ENCODE data around the gene SLC7A1. TPM values are rescaled to one million over a fixed set of nuclear protein-coding genes. Genes with fewer than 3 reads are reported as not detected.
A peak's percentile ranks its signal among the peaks of the same experiment; 100 is the strongest.

Gene SLC7A1
- total and polyA plus RNA-seq, 5 donors = 4.5 to 43.1 (median 12.0) TPM

- WGBS = 94% methylated on average over 17 of the region's 17 CpGs
- Histone ChIP-seq H3K9me3 (ENCODE audit: control insufficient read depth, low read length) (no peaks in the 10 kb centered on the region), H3K27me3 (ENCODE audit: control insufficient read depth, insufficient read depth) (no peaks in the 10 kb centered on the region), H3K4me1 (ENCODE audit: control insufficient read depth, insufficient read depth, low read length) (peaks cover 5% of the 10 kb centered on the region), H3K27ac (ENCODE audit: low read length) (no peak overlapping the region), H3K4me3 (ENCODE audit: low read length) (no peak overlapping the region)
- peak in 1 of 2 donors; percentile 14 for ATAC-seq
- intact Hi-C loops (cut with DNase I) = no loop called here
- no peak for DNase-seq
Observed at GRCh38 chr13:29571876-29572570, 23.5 kb downstream of the SLC7A1 start.

- no peaks in the 10 kb centered on the region for H3K9me3 ChIP-seq (ENCODE audit: control insufficient read depth, low read length)
- no peaks in the 10 kb centered on the region for H3K27me3 ChIP-seq (ENCODE audit: control insufficient read depth, insufficient read depth)
- no peak for ATAC-seq
- no peak overlapping the region for H3K4me3 ChIP-seq (ENCODE audit: low read length)
- WGBS = 94% methylated on average over 15 of the region's 15 CpGs
- H3K4me1 ChIP-seq (ENCODE audit: control insufficient read depth, insufficient read depth, low read length) = peaks cover 3% of the 10 kb centered on the region
- no peak overlapping the region for H3K27ac ChIP-seq (ENCODE audit: low read length)
- intact Hi-C loops (cut with DNase I) = no loop called here
- DNase-seq = no peak
Observed at GRCh38 chr13:29570051-29570654, 25.3 kb downstream of the SLC7A1 start.

- Histone ChIP-seq H3K27me3 (ENCODE audit: control insufficient read depth, insufficient read depth) (no peaks in the 10 kb centered on the region), H3K4me3 (ENCODE audit: low read length) (no peak overlapping the region), H3K27ac (ENCODE audit: low read length) (no peak overlapping the region), H3K4me1 (ENCODE audit: control insufficient read depth, insufficient read depth, low read length) (peaks cover 3% of the 10 kb centered on the region), H3K9me3 (ENCODE audit: control insufficient read depth, low read length) (no peaks in the 10 kb centered on the region)
- DNase-seq = no peak
- 74% methylated on average over 8 of the region's 8 CpGs for WGBS
- intact Hi-C loops (cut with DNase I) = no loop called here
- no peak for ATAC-seq
Observed at GRCh38 chr13:29569253-29570050, 26.0 kb downstream of the SLC7A1 start.

- DNase-seq (no peak), ATAC-seq (no peak)
- H3K9me3 ChIP-seq (ENCODE audit: control insufficient read depth, low read length) = no peaks in the 10 kb centered on the region
- no peak overlapping the region for H3K4me3 ChIP-seq (ENCODE audit: low read length)
- no peaks in the 10 kb centered on the region for H3K27me3 ChIP-seq (ENCODE audit: control insufficient read depth, insufficient read depth)
- 87% methylated on average over 9 of the region's 9 CpGs for WGBS
- H3K27ac ChIP-seq (ENCODE audit: low read length) = no peak overlapping the region
- H3K4me1 ChIP-seq (ENCODE audit: control insufficient read depth, insufficient read depth, low read length) = peaks cover 3% of the 10 kb centered on the region
- intact Hi-C loops (cut with DNase I) = no loop called here
Observed at GRCh38 chr13:29568731-29569130, 26.8 kb downstream of the SLC7A1 start.

GRCh38 chr13:29567411-29567810 lies 28.1 kb downstream of the SLC7A1 start:
- Histone ChIP-seq H3K27ac (ENCODE audit: low read length) (no peak overlapping the region), H3K9me3 (ENCODE audit: control insufficient read depth, low read length) (no peaks in the 10 kb centered on the region), H3K27me3 (ENCODE audit: control insufficient read depth, insufficient read depth) (no peaks in the 10 kb centered on the region), H3K4me1 (ENCODE audit: control insufficient read depth, insufficient read depth, low read length) (no peaks in the 10 kb centered on the region), H3K4me3 (ENCODE audit: low read length) (no peak overlapping the region)
- no peak for ATAC-seq
- DNase-seq = no peak
- intact Hi-C loops (cut with DNase I) = no loop called here
- WGBS = 88% methylated on average over 9 of the region's 9 CpGs

GRCh38 chr13:29566206-29566605 lies 29.3 kb downstream of the SLC7A1 start:
- ATAC-seq (no peak), DNase-seq (no peak)
- H3K27me3 ChIP-seq (ENCODE audit: control insufficient read depth, insufficient read depth) = no peaks in the 10 kb centered on the region
- no peaks in the 10 kb centered on the region for H3K4me1 ChIP-seq (ENCODE audit: control insufficient read depth, insufficient read depth, low read length)
- WGBS = 95% methylated on average over 7 of the region's 7 CpGs
- H3K27ac ChIP-seq (ENCODE audit: low read length) = no peak overlapping the region
- no peaks in the 10 kb centered on the region for H3K9me3 ChIP-seq (ENCODE audit: control insufficient read depth, low read length)
- intact Hi-C loops (cut with DNase I) = no loop called here
- no peak overlapping the region for H3K4me3 ChIP-seq (ENCODE audit: low read length)

- no peaks in the 10 kb centered on the region for H3K27me3 ChIP-seq (ENCODE audit: control insufficient read depth, insufficient read depth)
- ATAC-seq (no peak), DNase-seq (no peak)
- no peak overlapping the region for H3K27ac ChIP-seq (ENCODE audit: low read length)
- no peak overlapping the region for H3K4me3 ChIP-seq (ENCODE audit: low read length)
- no peaks in the 10 kb centered on the region for H3K9me3 ChIP-seq (ENCODE audit: control insufficient read depth, low read length)
- H3K4me1 ChIP-seq (ENCODE audit: control insufficient read depth, insufficient read depth, low read length) = no peaks in the 10 kb centered on the region
- intact Hi-C loops (cut with DNase I) = no loop called here
Observed at GRCh38 chr13:29564818-29565217, 30.7 kb downstream of the SLC7A1 start.

- Histone ChIP-seq H3K4me3 (ENCODE audit: low read length) (no peak overlapping the region), H3K27me3 (ENCODE audit: control insufficient read depth, insufficient read depth) (no peaks in the 10 kb centered on the region), H3K9me3 (ENCODE audit: control insufficient read depth, low read length) (no peaks in the 10 kb centered on the region), H3K27ac (ENCODE audit: low read length) (no peak overlapping the region), H3K4me1 (ENCODE audit: control insufficient read depth, insufficient read depth, low read length) (no peaks in the 10 kb centered on the region)
- 90% methylated on average over 5 of the region's 5 CpGs for WGBS
- intact Hi-C loops (cut with DNase I) = no loop called here
- no peak for DNase-seq
- no peak for ATAC-seq
Observed at GRCh38 chr13:29564373-29564772, 31.1 kb downstream of the SLC7A1 start.

- WGBS = 74% methylated on average over 6 of the region's 6 CpGs
- no peaks in the 10 kb centered on the region for H3K4me1 ChIP-seq (ENCODE audit: control insufficient read depth, insufficient read depth, low read length)
- no peaks in the 10 kb centered on the region for H3K27me3 ChIP-seq (ENCODE audit: control insufficient read depth, insufficient read depth)
- intact Hi-C loops (cut with DNase I) = no loop called here
- H3K27ac ChIP-seq (ENCODE audit: low read length) = no peak overlapping the region
- no peak overlapping the region for H3K4me3 ChIP-seq (ENCODE audit: low read length)
- no peak for DNase-seq
- H3K9me3 ChIP-seq (ENCODE audit: control insufficient read depth, low read length) = no peaks in the 10 kb centered on the region
- peak in 1 of 2 donors; percentile 75 for ATAC-seq
Observed at GRCh38 chr13:29563941-29564340, 31.5 kb downstream of the SLC7A1 start.

- ATAC-seq (no peak), DNase-seq (no peak)
- intact Hi-C loops (cut with DNase I) = no loop called here
- H3K4me1 ChIP-seq (ENCODE audit: control insufficient read depth, insufficient read depth, low read length) = no peaks in the 10 kb centered on the region
- WGBS = 96% methylated on average over 7 of the region's 7 CpGs
- H3K4me3 ChIP-seq (ENCODE audit: low read length) = no peak overlapping the region
- H3K27ac ChIP-seq (ENCODE audit: low read length) = no peak overlapping the region
- no peaks in the 10 kb centered on the region for H3K27me3 ChIP-seq (ENCODE audit: control insufficient read depth, insufficient read depth)
- H3K9me3 ChIP-seq (ENCODE audit: control insufficient read depth, low read length) = no peaks in the 10 kb centered on the region
Observed at GRCh38 chr13:29562786-29563438, 32.6 kb downstream of the SLC7A1 start.

- no peak for ATAC-seq
Observed at GRCh38 chr13:29561918-29562317, 33.6 kb downstream of the SLC7A1 start.

More at GRCh38 chr13:29561918-29562317, 33.6 kb downstream of the SLC7A1 start:
- H3K9me3 ChIP-seq (ENCODE audit: control insufficient read depth, low read length) = no peaks in the 10 kb centered on the region
- WGBS = 68% methylated on average over 6 of the region's 6 CpGs
- no peaks in the 10 kb centered on the region for H3K4me1 ChIP-seq (ENCODE audit: control insufficient read depth, insufficient read depth, low read length)
- no peak overlapping the region for H3K27ac ChIP-seq (ENCODE audit: low read length)
- no peak for DNase-seq
- intact Hi-C loops (cut with DNase I) = no loop called here
- H3K4me3 ChIP-seq (ENCODE audit: low read length) = no peak overlapping the region
- no peaks in the 10 kb centered on the region for H3K27me3 ChIP-seq (ENCODE audit: control insufficient read depth, insufficient read depth)

Data from right cardiac atrium (tissue), 5 donors.